Omental fat pad (tissue), 4 donors: ENCODE data around the gene NXF2B. TPM values are rescaled to one million over a fixed set of nuclear protein-coding genes. Genes with fewer than 3 reads are reported as not detected.
"Not testable (repeated sequence)": the region's sequence is repeated elsewhere in the genome, so short reads cannot be mapped to it uniquely, and the experiment has no call there.

Source experiments
- ATAC-seq: fragments of 150-250 bp; one replicate; pipeline ENCODE4 v1.9.1; 2016; ENCODE audit warnings: mild to moderate bottlenecking, moderate library complexity; ENCODE audit not compliant: low FRiP score
- DNase-seq: peaks from one replicate; pipeline ENCODE4 v3.0.0-alpha.2; 2019; ENCODE audit warnings: low spot score
- total RNA-seq, 4 donors: library from RNA; depleted of rRNA; stranded (reverse); fragments of >200 nt; gene quantifications; one replicate each; pipeline ENCODE4 v1.1.0, GENCODE V29; 2016
- TF ChIP-seq, protein P1 (sequence below), 3 donors: fragments of 450-650 bp; IDR thresholded peaks; one replicate each; pipeline ENCODE4 v1.5.1; 2016 to 2017; ENCODE audit warnings: antibody characterized with exemption in 3 of 3, mild to moderate bottlenecking in 3 of 3, moderate library complexity in 2 of 3

Gene NXF2B, protein sequence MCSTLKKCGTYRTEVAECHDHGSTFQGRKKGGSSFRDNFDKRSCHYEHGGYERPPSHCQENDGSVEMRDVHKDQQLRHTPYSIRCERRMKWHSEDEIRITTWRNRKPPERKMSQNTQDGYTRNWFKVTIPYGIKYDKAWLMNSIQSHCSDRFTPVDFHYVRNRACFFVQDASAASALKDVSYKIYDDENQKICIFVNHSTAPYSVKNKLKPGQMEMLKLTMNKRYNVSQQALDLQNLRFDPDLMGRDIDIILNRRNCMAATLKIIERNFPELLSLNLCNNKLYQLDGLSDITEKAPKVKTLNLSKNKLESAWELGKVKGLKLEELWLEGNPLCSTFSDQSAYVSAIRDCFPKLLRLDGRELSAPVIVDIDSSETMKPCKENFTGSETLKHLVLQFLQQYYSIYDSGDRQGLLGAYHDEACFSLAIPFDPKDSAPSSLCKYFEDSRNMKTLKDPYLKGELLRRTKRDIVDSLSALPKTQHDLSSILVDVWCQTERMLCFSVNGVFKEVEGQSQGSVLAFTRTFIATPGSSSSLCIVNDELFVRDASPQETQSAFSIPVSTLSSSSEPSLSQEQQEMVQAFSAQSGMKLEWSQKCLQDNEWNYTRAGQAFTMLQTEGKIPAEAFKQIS
- not detected for total RNA-seq

DNA sequence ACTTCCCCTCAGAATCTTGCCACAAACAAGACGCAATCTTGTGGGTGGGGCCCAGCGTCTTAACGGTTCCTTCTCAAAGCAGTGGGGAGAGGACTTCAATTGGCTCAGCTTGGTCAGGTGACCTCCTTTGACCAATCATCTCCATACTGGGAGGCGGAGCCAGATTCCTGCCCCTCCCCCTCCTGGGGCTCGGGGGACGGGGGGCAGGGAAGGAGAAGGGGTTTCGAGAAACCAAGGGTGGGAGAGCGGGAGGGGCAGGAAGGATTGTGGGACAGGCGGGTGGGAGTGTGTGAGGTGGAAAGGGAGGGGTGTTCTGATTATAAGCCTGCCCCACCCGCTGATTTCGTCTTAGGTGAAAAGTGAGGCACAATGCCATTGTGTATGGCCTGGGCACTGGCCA, at the start of gene NXF2B:
Gene NXF2B, minus strand, starts transcription at position 101 of the 400 bp plus-strand sequence. CDS start 59,972 bp downstream, outside the sequence.
- not testable (repeated sequence) for ATAC-seq, DNase-seq

DNA sequence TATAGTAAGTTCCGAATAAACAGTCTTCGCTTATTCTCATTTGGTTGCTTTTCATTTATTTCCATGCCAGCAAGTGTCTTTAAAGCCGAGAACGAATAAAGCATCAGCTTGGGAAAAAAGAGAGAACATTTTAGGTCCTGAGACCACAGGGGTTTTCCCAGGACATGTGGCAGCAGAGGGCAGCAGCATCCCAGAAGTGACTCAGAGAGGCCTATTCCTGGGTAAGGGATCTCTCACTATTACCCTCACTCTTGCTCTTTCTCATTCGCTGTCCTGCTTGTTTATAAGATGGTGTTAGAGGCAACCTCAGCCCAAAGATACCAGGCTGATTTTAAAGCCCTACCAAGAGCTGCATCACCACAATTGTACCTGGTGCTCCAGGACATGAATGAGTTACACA, 39.0 kb upstream of the NXF2B start:
- peak; percentile 54 for ATAC-seq
- DNase-seq, result not testable (repeated sequence)

DNA sequence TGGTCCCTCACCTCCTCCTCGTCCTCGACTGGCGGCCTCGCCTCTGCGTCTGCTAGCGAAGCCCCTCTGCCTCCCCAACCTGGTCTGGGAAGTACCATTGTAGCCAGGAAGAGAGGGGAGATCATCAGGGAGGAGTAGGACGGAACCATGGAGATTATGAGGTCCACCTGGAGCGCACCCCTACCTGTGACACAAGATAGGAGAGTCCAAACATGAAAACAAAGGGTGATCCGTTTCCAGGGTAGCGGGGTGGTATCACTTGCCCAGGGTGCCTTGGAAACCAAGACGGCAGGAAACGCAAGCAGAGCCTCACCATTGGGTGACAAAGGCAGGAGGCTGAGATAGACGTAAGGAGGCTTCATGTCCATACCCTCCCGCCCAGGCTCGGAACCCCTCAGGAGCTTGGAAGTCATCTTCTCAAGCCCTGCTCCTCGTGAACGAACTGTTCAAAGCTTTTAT, 32.0 kb upstream of the NXF2B start, which contains the start of gene TCP11X2:
Gene TCP11X2, minus strand, starts transcription at position 51 of the 459 bp plus-strand sequence.
- not testable (repeated sequence) for ATAC-seq, DNase-seq

DNA sequence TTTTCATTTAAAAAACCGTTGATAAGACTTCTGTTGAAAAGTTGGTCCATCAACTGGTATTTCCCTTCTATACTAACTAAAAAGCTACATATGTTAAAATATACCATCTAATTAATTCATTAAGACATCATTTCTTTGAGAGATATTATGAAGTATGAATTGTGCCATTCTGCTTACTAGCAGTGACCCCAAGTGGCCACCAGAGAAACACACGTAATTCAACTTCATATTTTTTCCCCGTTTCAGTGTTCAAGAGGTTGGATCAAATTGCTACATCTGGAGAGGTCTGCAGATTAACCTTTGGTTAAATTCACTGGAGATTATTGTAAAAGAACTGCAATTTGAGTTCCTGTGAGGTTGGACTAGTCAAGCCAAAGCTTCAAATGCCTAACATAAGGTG, 30.4 kb upstream of the NXF2B start:
- DNase-seq, ATAC-seq: not testable (repeated sequence)

DNA sequence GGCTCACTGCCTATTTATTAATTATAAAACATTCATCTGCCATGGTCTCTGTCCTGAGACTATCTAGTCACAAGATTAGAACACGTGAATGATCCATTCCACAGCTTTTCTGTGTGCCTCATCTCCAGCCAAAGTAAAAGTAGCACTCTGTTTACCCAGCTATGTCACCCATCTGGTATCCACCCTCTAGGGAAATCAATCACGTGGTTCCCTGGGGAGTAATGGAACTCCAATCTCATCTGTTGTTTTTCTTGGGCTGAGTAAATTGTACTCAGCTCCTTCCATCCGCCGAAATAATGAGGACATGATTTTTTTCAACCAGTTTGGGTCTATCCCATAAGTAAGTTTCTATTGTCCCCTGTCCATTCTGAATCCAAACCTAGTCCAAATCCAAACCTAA, 18.8 kb upstream of the NXF2B start:
- not testable (repeated sequence) for ATAC-seq

DNA sequence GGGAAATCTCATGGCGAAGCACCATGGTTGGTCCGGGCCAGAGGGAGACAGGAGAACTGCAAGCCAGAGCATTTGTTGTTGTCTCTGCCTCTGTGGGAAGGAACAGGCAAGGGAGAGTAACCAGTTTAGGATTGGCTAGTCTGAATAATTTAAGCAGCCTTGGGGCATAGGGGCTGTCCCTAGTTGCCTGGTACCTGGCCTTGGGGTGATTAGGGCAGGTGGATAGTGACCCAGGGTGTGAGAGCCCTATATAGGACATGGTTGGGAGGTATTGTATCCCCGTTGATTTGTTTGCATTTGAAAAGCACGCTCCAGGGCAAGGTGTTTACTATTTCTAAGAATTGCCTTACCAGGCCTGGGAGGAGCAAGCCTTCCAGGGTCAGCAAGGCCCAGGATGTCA, 25.3 kb downstream of the NXF2B start:
- ATAC-seq, DNase-seq: not testable (repeated sequence)

More for the DNA sequence above, 18.8 kb upstream of the NXF2B start:
- not testable (repeated sequence) for DNase-seq

DNA sequence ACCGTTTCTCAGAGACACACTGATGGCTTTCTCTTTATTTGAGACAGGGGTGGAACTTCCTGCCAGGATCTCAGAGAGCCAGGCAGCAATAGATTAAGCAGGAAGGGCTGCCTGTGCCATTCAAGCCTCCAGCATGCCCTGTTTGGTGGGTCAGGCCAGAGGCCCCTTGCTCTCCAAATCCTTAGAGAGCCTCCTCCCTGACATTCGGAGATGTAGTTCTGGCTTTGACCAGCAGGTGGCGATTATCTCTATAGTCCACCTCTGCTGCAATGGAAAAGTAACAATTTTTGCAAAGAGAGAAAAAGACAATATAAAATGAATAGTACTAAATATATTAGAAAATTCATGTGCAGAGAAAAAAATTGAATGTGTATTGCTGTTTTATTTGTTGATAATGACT, 93.9 kb downstream of the NXF2B start:
- TF ChIP-seq, protein P1, sequence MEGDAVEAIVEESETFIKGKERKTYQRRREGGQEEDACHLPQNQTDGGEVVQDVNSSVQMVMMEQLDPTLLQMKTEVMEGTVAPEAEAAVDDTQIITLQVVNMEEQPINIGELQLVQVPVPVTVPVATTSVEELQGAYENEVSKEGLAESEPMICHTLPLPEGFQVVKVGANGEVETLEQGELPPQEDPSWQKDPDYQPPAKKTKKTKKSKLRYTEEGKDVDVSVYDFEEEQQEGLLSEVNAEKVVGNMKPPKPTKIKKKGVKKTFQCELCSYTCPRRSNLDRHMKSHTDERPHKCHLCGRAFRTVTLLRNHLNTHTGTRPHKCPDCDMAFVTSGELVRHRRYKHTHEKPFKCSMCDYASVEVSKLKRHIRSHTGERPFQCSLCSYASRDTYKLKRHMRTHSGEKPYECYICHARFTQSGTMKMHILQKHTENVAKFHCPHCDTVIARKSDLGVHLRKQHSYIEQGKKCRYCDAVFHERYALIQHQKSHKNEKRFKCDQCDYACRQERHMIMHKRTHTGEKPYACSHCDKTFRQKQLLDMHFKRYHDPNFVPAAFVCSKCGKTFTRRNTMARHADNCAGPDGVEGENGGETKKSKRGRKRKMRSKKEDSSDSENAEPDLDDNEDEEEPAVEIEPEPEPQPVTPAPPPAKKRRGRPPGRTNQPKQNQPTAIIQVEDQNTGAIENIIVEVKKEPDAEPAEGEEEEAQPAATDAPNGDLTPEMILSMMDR (IDR thresholded peaks at IDR 0.05), result peak in 1 of 3 donors; percentile 6
- ATAC-seq, result no peak
- DNase-seq, result peak; percentile 98

DNA sequence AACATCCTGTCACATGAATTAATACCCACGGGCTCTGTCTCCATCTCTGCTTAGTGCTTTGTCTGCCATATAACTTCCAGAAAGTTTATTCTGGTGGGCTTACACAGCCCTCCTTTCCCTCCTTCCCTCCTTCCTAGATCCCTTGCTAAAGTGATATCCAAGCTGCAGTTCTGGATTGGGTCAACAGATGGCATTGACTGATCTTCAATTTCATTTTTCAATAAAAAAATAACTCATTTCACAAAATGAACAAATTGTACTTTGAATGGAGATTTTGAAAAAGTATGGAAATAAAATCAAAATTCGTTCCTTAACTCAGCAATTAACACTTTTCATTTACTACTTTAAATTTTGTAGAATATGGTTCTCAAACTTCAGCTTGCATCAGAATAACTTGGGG, 97.9 kb downstream of the NXF2B start:
- DNase-seq (no peak), ATAC-seq (no peak)
- TF ChIP-seq, protein P1 (IDR thresholded peaks at IDR 0.05), result no peak

DNA sequence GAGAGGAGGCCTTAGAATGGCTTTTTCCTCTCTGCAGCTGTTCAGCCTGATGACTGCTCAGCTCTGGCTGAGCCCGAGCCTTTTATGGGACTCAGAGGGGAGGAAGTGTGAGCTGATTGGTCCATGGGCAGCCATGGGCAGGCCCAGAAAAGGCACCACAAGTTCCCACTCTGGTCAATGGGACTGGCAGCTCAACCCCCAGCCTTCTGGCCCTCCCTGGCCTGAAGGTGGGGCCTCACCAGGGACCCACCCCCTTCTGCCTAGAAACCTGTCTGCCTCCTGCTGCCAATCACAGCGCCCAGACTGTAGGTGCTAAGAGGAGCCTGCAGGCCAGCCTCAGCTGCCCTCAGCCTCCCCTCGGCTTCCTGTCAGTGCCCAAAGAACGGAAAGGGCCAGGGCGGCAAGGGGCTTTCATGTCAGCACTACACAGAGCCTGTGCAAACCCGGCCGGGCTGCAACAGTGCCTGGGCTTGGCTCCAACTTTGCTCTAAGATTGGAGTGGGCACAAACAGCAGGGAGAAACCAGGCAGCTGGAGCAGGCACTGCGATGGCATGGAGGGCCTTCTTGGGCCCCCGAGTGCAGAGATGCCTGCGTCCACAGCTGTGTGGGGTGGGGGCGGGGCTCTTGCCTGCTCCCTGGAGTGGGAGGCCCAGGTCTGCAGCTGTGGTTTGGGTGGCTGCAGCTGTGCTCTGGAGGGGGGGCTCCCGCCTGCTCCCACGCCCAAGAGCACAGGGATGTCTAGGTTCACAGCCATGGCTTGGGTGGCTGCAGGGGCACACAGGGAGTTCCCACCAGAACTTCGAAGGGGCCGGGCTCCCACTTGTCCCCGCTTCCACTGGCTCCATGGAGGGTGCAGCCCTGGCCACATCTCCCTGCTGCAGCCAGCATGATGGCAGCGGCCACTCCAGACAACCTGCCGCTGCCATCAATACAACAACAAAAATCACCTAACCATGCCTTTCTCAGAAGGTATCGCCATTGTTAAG, 100.2 kb downstream of the NXF2B start:
- DNase-seq (no peak), ATAC-seq (no peak)
- TF ChIP-seq, protein P1 (IDR thresholded peaks at IDR 0.05), result no peak
